Stimulated activated CD8-positive, alpha-beta memory T cell treated with anti-CD3 and anti-CD28 coated beads, Interleukin-7, amount 100 ng/mL, for 48 hours (primary cell): ENCODE measurements around the gene ABCG5.
A peak's percentile ranks its signal among the peaks of the same experiment; 100 is the strongest.

ENCODE experiments used
- DNase-seq, 2 donors: peaks; one replicate each; pipeline ENCODE4 v3.0.0-alpha.2; 2020; ENCODE audit warnings: low read depth in 1 of 2; ENCODE audit errors: extremely low read depth in 1 of 2

The ABCG5 gene

DNA sequence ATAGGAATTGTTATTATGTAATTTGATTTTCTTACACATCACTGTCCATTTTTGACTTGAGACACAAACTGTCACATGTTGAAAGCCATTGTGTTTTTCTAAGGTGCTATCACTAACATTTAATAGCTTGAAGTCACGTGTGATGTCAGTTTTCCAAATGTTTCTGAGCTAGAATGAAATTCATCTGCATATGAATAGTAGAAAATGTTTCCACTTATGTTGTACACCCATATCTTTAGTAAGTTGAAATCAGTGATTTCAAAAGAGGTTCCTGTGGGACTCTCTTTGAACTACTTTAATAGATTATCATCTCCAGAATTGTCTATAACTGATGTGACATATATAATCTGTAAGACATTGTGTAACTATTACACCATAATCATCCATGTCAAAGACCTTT, 27.8 kb downstream of the ABCG5 start:
- DNase-seq = no peak

DNA sequence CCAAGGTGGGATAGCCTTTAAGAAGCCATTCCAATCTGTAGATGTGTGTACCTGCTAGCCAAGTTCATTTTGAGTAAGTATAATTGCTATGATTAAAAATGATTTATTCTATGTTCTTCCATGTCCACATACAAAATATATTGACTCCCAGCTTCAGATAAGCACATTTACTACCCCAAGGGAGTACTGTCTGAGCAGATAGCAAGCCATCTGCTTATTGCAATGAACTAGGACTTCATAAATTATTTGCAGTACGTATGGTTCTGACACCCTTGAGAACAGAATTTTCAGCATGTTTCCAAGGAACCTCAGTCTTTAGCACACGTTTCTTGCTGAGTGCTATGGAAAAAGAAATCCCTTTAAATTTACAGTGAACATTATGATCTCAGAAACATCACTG, 28.2 kb downstream of the ABCG5 start:
- no peak for DNase-seq

DNA sequence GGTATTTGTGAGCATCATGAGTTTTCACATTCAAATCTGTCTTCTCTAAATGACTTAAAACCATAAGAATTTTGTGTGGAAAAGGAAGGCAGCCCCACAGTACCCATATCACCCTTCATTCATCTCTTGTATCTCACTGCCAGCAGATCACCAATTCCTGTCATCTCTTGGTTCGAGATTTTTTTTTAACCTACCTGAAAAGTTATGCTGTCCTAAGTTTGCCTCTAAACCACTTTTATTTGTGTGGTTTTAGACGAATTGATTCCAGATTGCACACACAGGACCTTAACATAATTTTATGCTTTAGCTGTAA, 32.0 kb downstream of the ABCG5 start:
- no peak for DNase-seq

DNA sequence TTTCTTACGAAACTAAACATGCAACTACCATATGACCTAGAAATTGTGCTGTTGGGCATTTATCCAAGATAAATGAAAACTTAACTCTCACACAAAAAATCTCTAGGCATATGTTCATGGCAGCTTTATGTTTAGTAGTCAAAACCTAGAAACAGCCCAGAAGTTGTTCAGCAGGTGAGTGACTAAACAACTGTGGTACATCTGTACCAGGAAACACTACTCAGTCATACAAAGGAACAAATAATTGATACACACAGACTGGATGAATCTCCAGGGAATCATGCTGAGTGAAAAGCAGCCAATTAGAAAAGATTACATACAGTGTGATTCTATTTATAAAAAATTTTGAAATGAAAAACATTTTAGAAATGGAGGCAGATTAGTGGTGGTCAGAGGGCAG, 35.5 kb downstream of the ABCG5 start:
- DNase-seq = no peak

DNA sequence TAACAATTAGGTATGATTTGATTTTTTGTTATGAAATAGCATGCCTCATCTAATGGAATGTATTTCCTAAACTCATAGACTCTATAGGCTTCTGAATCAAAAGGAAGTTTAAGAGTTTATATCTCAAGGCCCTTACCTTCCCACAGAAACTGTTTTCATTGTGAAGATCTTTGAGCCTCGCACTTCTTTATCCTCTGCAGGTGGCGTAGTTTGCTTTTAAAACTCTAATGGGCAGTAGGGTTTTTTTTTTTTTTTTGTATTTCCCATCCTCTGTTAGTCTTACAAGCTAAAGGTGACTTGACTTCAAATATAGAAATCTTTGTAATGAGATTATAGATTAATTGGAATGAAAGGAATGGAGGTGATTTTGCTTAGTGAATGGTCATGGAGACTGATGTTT, 36.5 kb downstream of the ABCG5 start:
- no peak for DNase-seq

DNA sequence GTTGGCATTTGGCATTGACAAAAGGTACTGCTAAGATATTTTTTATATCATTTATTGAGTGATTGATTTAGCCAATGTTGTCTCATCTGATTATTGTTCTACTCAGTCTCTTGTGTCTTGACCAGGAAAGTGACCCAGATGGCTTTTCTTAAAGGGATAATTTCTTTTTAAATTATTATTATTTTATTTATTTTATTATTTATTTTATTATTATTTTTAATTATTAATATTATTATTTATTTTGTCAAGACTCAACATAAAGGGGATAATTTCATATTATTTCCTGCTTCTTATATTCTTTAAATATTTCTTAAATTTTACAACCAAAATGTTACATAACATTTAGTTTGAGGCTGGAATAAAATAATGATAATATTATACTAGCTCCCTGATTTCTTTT, 37.7 kb downstream of the ABCG5 start:
- DNase-seq = no peak

DNA sequence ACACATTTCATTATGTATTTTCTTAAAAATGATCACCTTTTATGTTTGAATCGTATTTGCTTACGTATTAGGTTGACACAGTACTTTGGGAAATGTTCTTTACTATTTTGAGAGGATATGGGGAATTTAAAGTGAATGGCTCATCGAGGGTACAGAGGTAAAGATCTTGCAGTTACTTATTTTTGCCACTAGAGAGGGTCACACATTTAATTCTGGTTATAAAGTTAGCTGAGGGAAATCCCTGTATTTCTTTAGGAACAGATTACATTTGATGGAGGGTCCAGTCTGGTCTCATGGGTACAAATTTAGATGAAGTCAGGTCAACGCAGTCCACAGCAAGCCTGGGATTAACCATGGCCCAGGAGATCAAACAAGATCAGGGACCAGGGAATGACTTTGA, 40.3 kb downstream of the ABCG5 start:
- no peak for DNase-seq

DNA sequence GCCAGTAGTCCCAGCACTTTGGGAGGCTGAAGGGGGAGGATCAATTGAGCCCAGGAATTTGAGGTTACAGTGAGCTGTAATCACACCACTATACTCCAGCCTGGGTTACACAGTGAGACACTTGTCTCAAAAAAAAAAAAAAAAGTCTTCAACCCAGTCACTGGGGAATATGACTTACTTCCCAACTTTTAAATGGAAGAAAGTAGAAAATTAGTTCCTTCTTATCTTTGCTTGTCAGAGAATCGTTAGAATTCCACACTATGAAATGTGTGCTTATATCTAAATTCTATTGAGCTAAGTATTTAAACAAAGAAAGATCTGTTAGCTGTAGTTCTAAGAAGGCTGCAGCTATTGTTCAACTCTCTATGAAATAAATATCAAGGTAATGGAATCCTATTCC, 42.4 kb downstream of the ABCG5 start:
- DNase-seq = no peak

DNA sequence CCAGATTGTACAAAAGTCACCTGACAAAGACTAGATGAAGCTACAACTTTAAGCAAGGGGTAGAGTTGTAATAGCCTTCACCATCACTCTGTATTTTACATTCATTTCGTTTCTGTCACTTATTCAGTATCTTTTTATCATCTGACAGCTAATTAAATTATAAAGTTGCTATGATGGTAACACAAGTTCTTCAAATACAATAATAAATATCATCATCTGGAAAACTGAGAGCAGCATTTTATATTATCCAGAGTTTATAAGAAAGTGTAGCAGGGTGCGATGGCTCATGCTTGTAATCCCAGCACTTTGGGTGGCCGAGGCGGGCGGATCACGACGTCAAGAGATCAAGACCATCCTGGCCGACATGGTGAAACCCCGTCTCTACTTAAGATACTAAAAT, 43.7 kb downstream of the ABCG5 start:
- no peak for DNase-seq

DNA sequence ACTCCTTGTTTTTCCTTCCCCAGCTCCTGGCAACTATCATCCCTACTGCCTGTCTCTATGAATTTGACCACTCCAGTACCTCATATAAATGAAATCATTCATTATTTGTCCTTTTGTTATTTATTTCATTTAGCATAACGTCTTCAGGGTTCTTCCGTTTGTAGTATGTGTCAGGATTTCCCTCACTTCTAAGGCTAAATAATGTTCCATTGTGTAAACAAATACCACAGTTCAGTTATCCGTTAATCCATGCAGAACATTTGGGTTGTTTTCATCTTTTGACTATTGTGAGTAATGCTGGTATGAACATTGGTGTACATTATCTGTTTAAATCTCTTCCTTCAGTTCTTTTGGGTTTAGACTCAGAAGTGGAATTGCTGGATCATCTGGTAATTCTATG, 46.0 kb downstream of the ABCG5 start:
- DNase-seq = no peak

DNA sequence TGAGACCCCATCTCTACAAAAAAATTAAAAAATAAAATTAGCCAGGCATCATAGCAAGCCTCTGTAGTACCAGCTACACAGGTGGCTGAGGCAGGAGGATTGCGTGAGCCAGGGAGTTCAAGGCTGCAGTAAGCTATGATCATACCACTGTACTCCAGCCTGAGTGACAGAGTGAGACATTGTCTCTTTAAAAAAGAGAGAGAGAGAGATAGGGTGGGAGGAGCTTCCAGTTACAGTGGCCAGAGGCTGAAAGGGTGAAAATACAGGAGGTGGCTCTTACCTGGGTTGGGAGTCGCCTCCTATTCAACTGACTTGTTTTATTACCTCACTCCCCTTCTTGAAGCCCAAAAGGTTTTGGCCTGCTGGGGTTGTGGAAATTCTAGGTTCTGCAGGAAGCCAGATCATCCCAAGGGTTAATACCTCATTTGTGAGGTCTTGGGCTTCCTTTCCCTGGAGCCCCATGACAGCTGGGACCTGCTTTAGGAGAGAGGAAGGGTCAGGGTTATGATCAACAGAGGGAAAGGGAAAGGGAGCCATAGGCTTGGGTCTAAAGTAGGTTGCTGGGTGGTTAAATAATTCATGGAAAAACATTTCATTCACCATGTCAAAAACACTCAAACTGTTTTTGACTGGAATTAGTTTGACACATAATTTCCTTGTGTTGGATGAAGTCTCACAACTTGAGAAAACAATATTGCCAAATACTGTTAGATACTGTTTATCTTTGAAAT, 47.4 kb downstream of the ABCG5 start:
- DNase-seq = no peak

DNA sequence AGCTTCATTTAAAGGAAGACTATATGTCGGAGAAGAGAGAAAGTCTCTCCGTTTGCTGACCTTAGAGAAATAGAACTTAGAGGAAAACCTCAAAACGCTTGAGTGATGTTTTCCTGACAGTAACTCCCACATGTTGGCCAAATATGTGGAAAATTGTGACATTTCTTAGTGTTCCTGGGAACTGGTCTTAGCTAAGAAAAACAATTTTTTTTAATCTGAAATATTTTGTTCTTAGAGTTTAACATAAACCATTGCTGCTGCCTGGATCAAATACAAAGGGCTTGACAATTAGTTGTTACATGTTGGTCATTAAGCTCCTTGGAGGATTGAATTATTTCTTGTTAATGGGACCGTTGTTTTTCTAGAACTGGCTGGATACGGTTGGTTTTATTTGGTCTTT, 48.5 kb downstream of the ABCG5 start:
- no peak for DNase-seq

DNA sequence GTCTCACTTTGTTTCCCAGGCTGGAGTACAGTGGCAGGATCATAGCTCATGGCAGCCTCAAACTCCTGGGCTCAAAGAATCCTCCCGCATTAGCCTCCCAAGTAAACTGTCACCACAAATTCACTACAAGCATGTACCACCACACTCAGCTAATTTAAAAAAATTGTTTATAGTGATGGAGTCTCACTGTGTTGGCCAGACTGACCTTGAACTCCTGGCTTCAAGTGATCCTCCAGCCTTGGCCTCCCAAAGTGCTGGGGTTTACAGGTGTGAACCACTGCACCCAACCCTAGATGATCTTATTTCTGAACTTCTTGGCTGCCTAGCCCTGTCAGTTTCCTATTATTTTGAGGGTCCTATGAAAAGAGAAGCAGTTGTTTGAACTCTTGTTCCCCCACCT, 50.0 kb downstream of the ABCG5 start:
- no peak for DNase-seq

DNA sequence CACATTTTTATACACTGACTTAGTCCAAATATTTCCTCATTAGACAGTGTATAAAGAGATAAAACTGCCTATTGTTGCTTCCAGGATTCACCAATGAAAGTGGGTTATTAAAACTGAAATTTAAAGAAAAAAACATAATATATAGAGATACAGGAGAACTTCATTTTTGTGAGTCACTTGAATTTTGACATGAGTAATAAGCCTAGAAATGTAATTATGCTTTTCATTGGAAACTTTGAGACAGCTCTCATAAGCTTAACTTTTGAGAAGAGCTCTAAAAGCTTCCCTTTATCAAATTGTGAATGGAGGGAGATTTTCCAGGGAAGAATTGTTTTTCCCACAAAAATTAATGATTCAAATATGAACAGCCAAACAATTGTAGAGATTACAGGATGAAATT, 50.7 kb downstream of the ABCG5 start:
- no peak for DNase-seq

DNA sequence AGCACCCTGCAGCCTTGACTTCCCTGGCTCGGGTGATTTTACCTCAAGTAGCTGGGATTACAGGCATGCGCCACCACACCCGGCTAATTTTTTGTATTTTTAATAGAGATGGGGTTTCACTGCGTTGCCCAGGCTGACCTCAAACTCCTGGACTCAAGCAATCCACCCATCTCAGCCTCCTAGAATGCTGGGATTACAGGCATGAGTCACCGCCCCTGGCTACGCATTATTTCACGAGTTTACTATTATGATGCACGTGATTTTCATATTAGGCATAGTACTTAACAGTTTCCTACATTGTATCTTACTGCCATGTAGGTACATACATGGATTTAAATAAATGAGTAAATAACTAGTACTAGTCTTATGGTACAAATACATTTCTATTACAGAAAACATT, 60.4 kb downstream of the ABCG5 start:
- no peak for DNase-seq

DNA sequence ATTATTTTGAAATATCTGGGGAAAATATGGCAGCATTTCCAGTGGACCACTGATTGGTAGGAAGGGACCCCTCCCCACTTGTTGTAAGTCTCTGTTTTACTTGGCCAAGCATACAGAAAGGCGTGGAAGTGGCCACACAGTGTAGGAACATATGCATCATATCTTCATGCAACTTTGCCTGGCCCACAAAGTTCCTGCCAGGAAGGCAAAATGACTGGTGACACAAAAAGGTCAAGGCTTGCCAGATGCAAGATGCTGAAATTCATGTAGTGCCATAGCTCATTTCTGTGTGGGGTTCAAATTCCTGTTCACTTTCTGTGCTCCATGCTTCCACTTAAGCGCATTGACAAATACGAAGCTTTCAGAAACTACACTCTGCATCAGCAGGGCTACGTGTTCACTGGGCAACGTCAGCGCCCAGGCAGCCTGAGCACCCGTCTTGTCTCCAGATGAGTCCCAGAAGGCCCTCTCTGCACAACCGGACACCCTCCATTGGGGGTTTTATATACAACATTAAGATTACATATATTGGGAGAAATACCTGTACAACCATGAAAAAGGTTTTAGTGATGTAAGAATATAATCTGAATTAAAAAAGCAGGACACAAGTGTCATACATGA, 61.2 kb downstream of the ABCG5 start:
- peak; percentile 3 to 49 for DNase-seq

DNA sequence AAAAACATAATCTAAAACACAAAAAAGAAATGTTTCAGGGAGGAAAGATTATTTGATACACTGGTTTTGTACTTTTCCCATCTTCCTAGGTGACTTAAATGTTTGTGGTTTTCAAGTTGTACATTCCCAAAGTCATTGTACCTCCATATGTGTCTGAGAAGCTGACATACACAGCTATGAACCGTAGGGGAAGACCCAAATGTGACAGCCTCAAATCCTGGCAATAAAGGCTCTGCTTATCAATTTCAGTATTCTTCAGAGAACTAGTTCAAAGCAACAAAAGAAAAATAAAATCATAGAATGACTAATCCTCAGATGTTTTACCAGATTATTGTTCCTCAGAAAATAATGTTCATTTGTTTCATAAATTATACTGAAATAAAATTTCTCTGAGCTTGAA, 62.3 kb downstream of the ABCG5 start:
- no peak for DNase-seq

DNA sequence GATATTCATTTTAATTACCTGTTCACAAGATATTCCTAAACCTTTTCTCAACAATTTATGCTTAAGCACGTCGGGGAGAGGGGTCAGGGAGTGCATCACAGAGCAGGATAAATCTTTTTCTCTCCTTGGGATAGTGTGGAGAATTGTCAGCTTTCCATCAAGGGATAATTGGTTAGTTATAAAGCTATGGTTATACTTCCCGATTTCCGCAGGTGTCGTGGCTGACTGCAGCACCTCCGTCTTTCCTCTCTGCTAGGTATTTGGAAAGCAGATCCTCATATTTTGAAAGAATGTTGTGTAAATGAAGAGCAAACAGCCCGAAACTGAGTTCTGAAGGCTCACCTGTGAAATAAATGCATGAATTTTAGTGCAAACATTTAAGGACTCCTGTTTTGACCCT, 64.0 kb downstream of the ABCG5 start:
- no peak for DNase-seq

DNA sequence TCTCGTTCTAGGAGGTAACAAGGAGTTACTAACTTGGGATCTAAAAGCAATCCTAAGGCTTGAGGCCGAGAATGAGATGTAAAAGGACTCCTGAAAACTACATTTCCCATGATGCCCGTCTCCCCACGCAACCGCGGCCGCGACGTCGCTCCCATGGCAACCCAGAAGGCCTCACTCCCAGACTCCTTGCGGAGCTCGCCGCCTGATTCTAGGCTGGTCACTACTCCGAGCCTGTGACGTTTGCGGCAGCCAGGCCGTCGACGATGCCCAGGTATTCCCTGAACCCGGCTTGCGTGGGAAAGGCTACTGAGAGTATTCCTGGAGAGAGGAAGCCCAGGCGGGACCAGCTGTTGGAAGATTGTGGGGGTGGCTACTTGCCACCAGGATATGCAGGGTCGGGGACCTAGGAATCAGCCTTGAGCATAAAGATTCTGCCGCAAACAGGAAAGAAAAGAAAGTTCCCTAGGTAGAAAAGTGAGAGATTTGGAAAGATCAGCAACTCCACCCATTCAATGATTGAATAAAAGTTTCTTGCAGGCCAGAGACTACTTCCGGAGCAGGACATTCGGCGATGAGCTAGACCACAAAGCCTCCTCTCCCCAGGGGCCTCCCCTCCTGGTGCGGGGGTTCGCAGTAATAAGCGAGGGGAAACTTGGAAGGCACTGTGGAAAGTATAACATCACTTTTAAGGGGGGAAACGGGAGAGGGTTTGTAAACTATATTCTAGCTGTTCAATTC, 64.6 kb downstream of the ABCG5 start, which contains the start of gene DYNC2LI1:
DYNC2LI1 (plus strand) TSS at position 164 of the 738 bp plus-strand sequence; CDS start at position 264, 100 bp downstream.
- peak; percentile 71 to 81 for DNase-seq

DNA sequence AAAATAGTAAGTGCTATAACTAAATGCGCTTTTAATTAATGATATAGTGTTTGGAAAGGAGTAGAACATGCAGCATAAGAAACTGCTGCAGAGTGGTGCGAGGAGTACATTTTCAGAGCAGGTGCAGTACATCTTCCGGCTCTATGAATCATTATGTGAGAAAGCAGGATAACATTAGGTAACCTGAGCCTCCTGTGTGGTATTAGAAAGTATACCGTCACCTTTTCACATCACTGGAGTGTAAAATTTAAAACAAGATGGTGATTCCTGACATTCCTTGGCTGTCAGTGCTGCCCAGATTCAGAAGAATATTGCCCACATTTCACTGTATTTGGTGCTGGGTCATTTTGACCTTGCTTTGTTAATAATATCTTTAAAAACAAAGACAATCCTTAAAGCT, 72.6 kb downstream of the ABCG5 start:
- no peak for DNase-seq

DNA sequence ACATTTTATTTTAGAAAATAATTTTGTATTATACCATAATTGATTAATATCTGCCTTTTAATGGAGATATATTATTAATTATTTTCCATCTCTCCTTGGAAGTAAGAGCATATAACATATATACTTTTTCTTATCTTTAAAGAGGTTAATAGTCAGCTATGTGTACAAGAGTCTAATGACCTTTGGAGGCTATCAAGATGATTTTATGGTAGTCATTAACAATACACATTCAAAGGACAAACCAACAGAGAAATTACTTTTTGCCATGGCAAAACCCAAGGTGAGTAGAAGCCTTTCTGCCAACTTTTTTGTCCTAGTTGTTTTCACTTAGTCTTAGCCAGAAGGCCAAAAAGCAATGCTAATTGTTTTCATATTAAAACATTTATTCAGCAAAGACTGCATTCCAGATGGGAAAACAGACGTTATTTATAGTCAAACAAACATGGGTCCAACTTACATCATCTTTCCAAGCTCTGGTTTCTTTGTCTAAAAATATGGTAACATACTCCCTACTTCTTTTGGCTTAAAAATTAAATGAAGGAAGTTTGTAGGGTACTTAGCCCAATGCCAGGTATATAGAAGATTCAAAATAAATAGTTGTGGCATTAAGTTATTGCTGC, 74.4 kb downstream of the ABCG5 start:
- no peak for DNase-seq

DNA sequence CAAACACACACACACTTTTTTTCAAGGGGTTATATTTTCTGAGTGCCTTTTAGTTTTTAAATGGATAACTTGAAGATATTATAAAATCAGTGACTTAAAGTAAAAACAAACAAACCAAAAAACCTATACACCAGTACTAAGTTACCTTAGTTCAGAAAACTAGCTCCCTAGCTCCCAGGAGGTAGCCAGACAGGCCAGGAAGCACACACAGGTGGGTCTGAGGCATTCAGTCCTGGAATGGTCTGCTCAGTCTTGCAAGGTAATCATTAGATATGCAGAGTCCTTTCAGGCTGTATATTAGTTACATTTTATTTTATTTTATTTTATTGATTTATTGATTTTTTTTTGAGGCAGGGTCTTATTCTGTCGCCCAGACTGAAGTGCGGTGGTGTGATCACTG, 75.5 kb downstream of the ABCG5 start:
- DNase-seq = no peak
